22Rv1 (cell line): Measurements from ENCODE around the gene KCNK7.

Experiments
- ZFX ChIP-seq: fragments of 450-650 bp; IDR thresholded peaks from 2 replicates; pipeline ENCODE4 v1.6.1; 2017; ENCODE audit warnings: antibody characterized with exemption, borderline replicate concordance
- TF ChIP-seq, protein P1 (sequence below): fragments of 450-650 bp; IDR thresholded peaks from 2 replicates; pipeline ENCODE4 v1.5.1; 2017; ENCODE audit warnings: mild to moderate bottlenecking

DNA sequence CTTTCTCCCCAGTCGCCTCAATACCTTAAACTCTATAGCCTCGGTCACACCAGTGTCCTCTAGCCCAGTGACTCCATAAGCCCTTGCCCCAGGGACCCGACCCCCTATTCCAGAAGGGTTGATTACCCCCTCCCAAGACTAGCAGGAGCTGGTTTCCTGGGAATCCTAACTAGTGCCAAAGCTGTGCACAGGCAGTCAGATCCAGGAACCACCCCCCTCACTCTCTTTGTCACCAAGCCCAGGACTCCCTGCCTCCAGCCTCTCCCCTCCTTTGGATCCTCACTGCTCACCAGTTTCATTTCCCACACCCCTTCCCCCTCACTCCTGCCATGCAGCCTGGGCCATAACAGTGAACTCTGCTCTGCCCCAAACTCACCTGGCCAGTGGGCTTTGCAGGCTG, 47.2 kb downstream of the KCNK7 start:
- TF ChIP-seq, protein P1, sequence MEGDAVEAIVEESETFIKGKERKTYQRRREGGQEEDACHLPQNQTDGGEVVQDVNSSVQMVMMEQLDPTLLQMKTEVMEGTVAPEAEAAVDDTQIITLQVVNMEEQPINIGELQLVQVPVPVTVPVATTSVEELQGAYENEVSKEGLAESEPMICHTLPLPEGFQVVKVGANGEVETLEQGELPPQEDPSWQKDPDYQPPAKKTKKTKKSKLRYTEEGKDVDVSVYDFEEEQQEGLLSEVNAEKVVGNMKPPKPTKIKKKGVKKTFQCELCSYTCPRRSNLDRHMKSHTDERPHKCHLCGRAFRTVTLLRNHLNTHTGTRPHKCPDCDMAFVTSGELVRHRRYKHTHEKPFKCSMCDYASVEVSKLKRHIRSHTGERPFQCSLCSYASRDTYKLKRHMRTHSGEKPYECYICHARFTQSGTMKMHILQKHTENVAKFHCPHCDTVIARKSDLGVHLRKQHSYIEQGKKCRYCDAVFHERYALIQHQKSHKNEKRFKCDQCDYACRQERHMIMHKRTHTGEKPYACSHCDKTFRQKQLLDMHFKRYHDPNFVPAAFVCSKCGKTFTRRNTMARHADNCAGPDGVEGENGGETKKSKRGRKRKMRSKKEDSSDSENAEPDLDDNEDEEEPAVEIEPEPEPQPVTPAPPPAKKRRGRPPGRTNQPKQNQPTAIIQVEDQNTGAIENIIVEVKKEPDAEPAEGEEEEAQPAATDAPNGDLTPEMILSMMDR = no peak
- TF ChIP-seq ZFX = no peak
